ENCODE results near the gene REPIN1. TPM values are rescaled to one million over a fixed set of nuclear protein-coding genes. Genes with fewer than 3 reads are reported as not detected.

REPIN1 gene
- total and polyA plus RNA-seq, 9 of the 15 experiments (the other 6 are each of a cell fraction or from before 2014, with no cell fraction given), result 8.1 to 283 (median 94.3) TPM

- Histone ChIP-seq H3K4me3 (peak overlapping the region; percentile 65), H3K9me1 (ENCODE audit: control insufficient read depth, insufficient read depth, low read length) (peaks cover 10% of the 10 kb centered on the region), H3K27ac (ENCODE audit: extremely low read depth, low read depth, low read length) (peak overlapping the region; percentile 95), H3K27me3 (ENCODE audit: control insufficient read depth in 2 of 2, insufficient read depth in 2 of 2, low read length in 2 of 2) (no peaks in the 10 kb centered on the region), H3K9ac (ENCODE audit: insufficient read depth in 1 of 2, low read depth in 2 of 2, low read length in 2 of 2) (peak overlapping the region; percentile 91 to 94), H3K79me2 (ENCODE audit: control insufficient read depth, insufficient read depth, low read length) (peaks cover 23% of the 10 kb centered on the region; the same call in 2 of the 3 replicates), H4K20me1 (replicated peaks; ENCODE audit: control insufficient read depth, insufficient read depth, low read length) (no peaks in the 10 kb centered on the region), H3K4me1 (replicated peaks in 1 of 2; ENCODE audit: control insufficient read depth in 2 of 2, insufficient read depth in 2 of 2, low read length in 2 of 2) (peaks cover 62 to 84% of the 10 kb centered on the region in 2 experiments), H2AFZ (ENCODE audit: low read depth, low read length) (peak overlapping the region; percentile 93), H3K36me3 (ENCODE audit: control insufficient read depth, insufficient read depth, low read length) (peaks cover 9% of the 10 kb centered on the region; the same call in 2 of the 3 replicates), H3K4me2 (ENCODE audit: insufficient read depth, low read length) (peak overlapping the region; percentile 82), H3K9me3 (replicated peaks; ENCODE audit: control insufficient read depth, insufficient read depth, low read depth, low read length) (no peaks in the 10 kb centered on the region)
- intact Hi-C loops (cut with micrococcal nuclease) (loop anchor here (2.0 kb wide), 1 partner anchor 25 kb away; the partner anchor contains the start of gene ZNF775), in situ Hi-C loops (cut with MboI) (no loop called here)
- ChIA-PET CTCF (ENCODE audit: low intra/inter-chr PET ratio) (interaction anchor here (0.7 kb wide), 1 partner anchor 764 kb away, joined by 3 read pairs; no protein-coding TSS in a partner anchor), POLR2A (interaction anchor here (0.7 to 1.7 kb wide), 10 partner anchors 9 to 43 kb away, joined by 3 to 10 read pairs (median 4); partner anchors contain the start of gene REPIN1)
- TSS peak; percentile 92 for BruUV-seq (replicated peaks)
- FAIRE-seq, result peak; percentile 42
- peak in 1 of 4 experiments; percentile 72 for DNase-seq (ENCODE audit: extremely low read depth in 1 of 4, low spot score in 3 of 4)
- peak; percentile 27; the same call in 2 of the 3 replicates for ATAC-seq
- WGBS (ENCODE audit: insufficient coverage, low coverage, missing lambda C conversion rate), result 17% methylated on average over 16 of the region's 16 CpGs
- TF ChIP-seq ZNF143 (CRISPR knock-in tag; IDR thresholded peaks at IDR 0.05), result no peak
- no peak for TF ChIP-seq NFIC (IDR thresholded peaks at IDR 0.05)
- TF ChIP-seq KAT2B (IDR thresholded peaks at IDR 0.05; ENCODE audit: low read depth, low read length), result no peak
- no peak for TF ChIP-seq TCF15 (CRISPR knock-in tag; IDR thresholded peaks at IDR 0.05)
- no peak for TF ChIP-seq RCOR1 (IDR thresholded peaks at IDR 0.05; ENCODE audit: borderline replicate concordance in 1 of 2, low read depth in 2 of 2, low read length in 2 of 2)
- TF ChIP-seq, protein P1, sequence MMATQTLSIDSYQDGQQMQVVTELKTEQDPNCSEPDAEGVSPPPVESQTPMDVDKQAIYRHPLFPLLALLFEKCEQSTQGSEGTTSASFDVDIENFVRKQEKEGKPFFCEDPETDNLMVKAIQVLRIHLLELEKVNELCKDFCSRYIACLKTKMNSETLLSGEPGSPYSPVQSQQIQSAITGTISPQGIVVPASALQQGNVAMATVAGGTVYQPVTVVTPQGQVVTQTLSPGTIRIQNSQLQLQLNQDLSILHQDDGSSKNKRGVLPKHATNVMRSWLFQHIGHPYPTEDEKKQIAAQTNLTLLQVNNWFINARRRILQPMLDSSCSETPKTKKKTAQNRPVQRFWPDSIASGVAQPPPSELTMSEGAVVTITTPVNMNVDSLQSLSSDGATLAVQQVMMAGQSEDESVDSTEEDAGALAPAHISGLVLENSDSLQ (IDR thresholded peaks at IDR 0.05), result 0 out of 2 replicates have a peak, but pooled peaks have one; percentile 9
- no peak for TF ChIP-seq TOE1 (IDR thresholded peaks at IDR 0.05; ENCODE audit: borderline replicate concordance)
- no peak for TF ChIP-seq TOE1 (CRISPR knock-in tag; IDR thresholded peaks at IDR 0.05; ENCODE audit: borderline replicate concordance, low read depth)
- TF ChIP-seq TAL1 (IDR thresholded peaks at IDR 0.05), result no peak
- no peak for TF ChIP-seq ELF1 (tag; IDR thresholded peaks at IDR 0.05)
- no peak for TF ChIP-seq NCOA1 (IDR thresholded peaks at IDR 0.05; ENCODE audit: low read depth)
- TF ChIP-seq ZNF280A (IDR thresholded peaks at IDR 0.05; ENCODE audit: low read depth, partially characterized antibody), result no peak
- TF ChIP-seq, protein P2, sequence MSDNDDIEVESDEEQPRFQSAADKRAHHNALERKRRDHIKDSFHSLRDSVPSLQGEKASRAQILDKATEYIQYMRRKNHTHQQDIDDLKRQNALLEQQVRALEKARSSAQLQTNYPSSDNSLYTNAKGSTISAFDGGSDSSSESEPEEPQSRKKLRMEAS (CRISPR knock-in tag; IDR thresholded peaks at IDR 0.05), result no peak
- no peak for TF ChIP-seq ETV5 (CRISPR knock-in tag; IDR thresholded peaks at IDR 0.05; ENCODE audit: low read depth)
- TF ChIP-seq KAT7 (CRISPR knock-in tag; IDR thresholded peaks at IDR 0.05; ENCODE audit: borderline replicate concordance), result no peak
- no peak for TF ChIP-seq NRF1 (conservative IDR thresholded peaks at IDR 0.05 in 1 of 2, IDR thresholded peaks at IDR 0.05 in 1 of 2)
- TF ChIP-seq, protein P3, sequence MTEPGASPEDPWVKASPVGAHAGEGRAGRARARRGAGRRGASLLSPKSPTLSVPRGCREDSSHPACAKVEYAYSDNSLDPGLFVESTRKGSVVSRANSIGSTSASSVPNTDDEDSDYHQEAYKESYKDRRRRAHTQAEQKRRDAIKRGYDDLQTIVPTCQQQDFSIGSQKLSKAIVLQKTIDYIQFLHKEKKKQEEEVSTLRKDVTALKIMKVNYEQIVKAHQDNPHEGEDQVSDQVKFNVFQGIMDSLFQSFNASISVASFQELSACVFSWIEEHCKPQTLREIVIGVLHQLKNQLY (CRISPR knock-in tag; conservative IDR thresholded peaks at IDR 0.05), result 0 out of 4 replicates have a peak, but pooled peaks of 1 of the 2 experiments have one; percentile 26
Observed at GRCh38 chr7:150404172-150404804, 35.7 kb downstream of the REPIN1 start.

Measured in K562 (cell line).